Measurements from ENCODE around the gene PACSIN1. TPM values are rescaled to one million over a fixed set of nuclear protein-coding genes. Genes with fewer than 3 reads are reported as not detected.

The PACSIN1 gene
- total RNA-seq, 6 experiments from 2014 or later = 0.05 to 0.37 (median 0.22) TPM; not detected in 1

- Histone ChIP-seq H3K27ac (no peak overlapping the region), H3K27me3 (no peaks in the 10 kb centered on the region), H3K4me3 (no peak overlapping the region), H3K36me3 (no peaks in the 10 kb centered on the region), H3K9me3 (no peaks in the 10 kb centered on the region), H3K4me1 (no peaks in the 10 kb centered on the region)
- WGBS (ENCODE audit: insufficient coverage, low coverage, low lambda C conversion rate, missing lambda C conversion rate) = 63% methylated on average over 3 of the region's 11 CpGs
- TF ChIP-seq POLR2A (IDR thresholded peaks at IDR 0.05) (no peak), CTCF (IDR thresholded peaks at IDR 0.05) (no peak)
- intact Hi-C loops (cut with DNase I) = no loop called here
- no peak for DNase-seq
- ATAC-seq = no peak
These were observed 89.1 kb downstream of the PACSIN1 start for GRCh38 chr6:34555007-34555322.

- no peaks in the 10 kb centered on the region for H3K27me3 ChIP-seq
- WGBS (ENCODE audit: insufficient coverage, low coverage, low lambda C conversion rate, missing lambda C conversion rate) = 92% methylated on average over 2 of the region's 8 CpGs
- no peak overlapping the region for H3K27ac ChIP-seq
- no peaks in the 10 kb centered on the region for H3K4me1 ChIP-seq
- DNase-seq (no peak), ATAC-seq (no peak)
- TF ChIP-seq CTCF (IDR thresholded peaks at IDR 0.05) = no peak
- TF ChIP-seq POLR2A (IDR thresholded peaks at IDR 0.05) = no peak
- no peak overlapping the region for H3K4me3 ChIP-seq
- H3K9me3 ChIP-seq = no peaks in the 10 kb centered on the region
- intact Hi-C loops (cut with DNase I) = no loop called here
- H3K36me3 ChIP-seq = no peaks in the 10 kb centered on the region
These were observed 89.5 kb downstream of the PACSIN1 start for GRCh38 chr6:34555328-34555727.

GRCh38 chr6:34556031-34556471 is 90.2 kb downstream of the PACSIN1 start, which contains the start of gene SPDEF:
Gene SPDEF, minus strand, starts transcription at chr6:34556329. Its CDS starts 11,874 bp downstream, at chr6:34544455.
- intact Hi-C loops (cut with DNase I) = no loop called here
- TF ChIP-seq CTCF (IDR thresholded peaks at IDR 0.05) (no peak), POLR2A (IDR thresholded peaks at IDR 0.05) (no peak)
- DNase-seq (no peak), ATAC-seq (peak in 1 of 4 donors; percentile 63)
- 0% methylated on average over 1 of the region's 6 CpGs for WGBS (ENCODE audit: insufficient coverage, low coverage, low lambda C conversion rate, missing lambda C conversion rate)
- no peaks in the 10 kb centered on the region for H3K4me1 ChIP-seq
- no peak within 1 kb of the TSS for H3K4me3 ChIP-seq
- H3K9me3 ChIP-seq = no peaks in the 10 kb centered on the region
- no peak within 1 kb of the TSS for H3K27ac ChIP-seq
- no peaks in the 10 kb centered on the region for H3K36me3 ChIP-seq
- no peaks in the 10 kb centered on the region for H3K27me3 ChIP-seq

GRCh38 chr6:34556493-34556892 is 90.6 kb downstream of the PACSIN1 start:
- Histone ChIP-seq H3K36me3 (no peaks in the 10 kb centered on the region), H3K9me3 (no peaks in the 10 kb centered on the region), H3K27ac (no peak overlapping the region), H3K27me3 (no peaks in the 10 kb centered on the region), H3K4me1 (no peaks in the 10 kb centered on the region), H3K4me3 (no peak overlapping the region)
- ATAC-seq = no peak
- no peak for TF ChIP-seq POLR2A (IDR thresholded peaks at IDR 0.05)
- TF ChIP-seq CTCF (IDR thresholded peaks at IDR 0.05) = no peak
- no peak for DNase-seq
- 59% methylated on average over 3 of the region's 9 CpGs for WGBS (ENCODE audit: insufficient coverage, low coverage, low lambda C conversion rate, missing lambda C conversion rate)
- intact Hi-C loops (cut with DNase I) = no loop called here

- 90% methylated on average over 7 of the region's 9 CpGs for WGBS (ENCODE audit: insufficient coverage, low coverage, low lambda C conversion rate, missing lambda C conversion rate)
These were observed 91.4 kb downstream of the PACSIN1 start for GRCh38 chr6:34557228-34557627.

More at GRCh38 chr6:34557228-34557627, 91.4 kb downstream of the PACSIN1 start:
- H3K27me3 ChIP-seq = no peaks in the 10 kb centered on the region
- no peak overlapping the region for H3K27ac ChIP-seq
- intact Hi-C loops (cut with DNase I) = no loop called here
- no peaks in the 10 kb centered on the region for H3K36me3 ChIP-seq
- DNase-seq = no peak
- H3K9me3 ChIP-seq = no peaks in the 10 kb centered on the region
- no peak overlapping the region for H3K4me3 ChIP-seq
- no peak for ATAC-seq
- TF ChIP-seq POLR2A (IDR thresholded peaks at IDR 0.05) = no peak
- no peak for TF ChIP-seq CTCF (IDR thresholded peaks at IDR 0.05)
- no peaks in the 10 kb centered on the region for H3K4me1 ChIP-seq
